Activated T-cell treated with anti-CD3 and anti-CD28 coated beads, Interleukin-2, amount 50 U/mL, for 72 hours (primary cell): ENCODE data around the gene HOMER2. TPM values are rescaled to one million over a fixed set of nuclear protein-coding genes. Genes with fewer than 3 reads are reported as not detected.
"Not testable (repeated sequence)": the region's sequence is repeated elsewhere in the genome, so short reads cannot be mapped to it uniquely, and the experiment has no call there.

ENCODE experiments used
- ATAC-seq, 2 donors: fragments of 150-1000 bp; cut with Tn5 transposase; replicated peaks in 1 of 2; 2 replicates each; pipeline ENCODE4 v1.10.0; 2021; ENCODE audit warnings: moderate library complexity in 2 of 2, mild to moderate bottlenecking in 1 of 2
- DNase-seq, 2 donors: peaks; one replicate each; pipeline ENCODE4 v3.0.0; 2021 to 2022; ENCODE audit warnings: mixed read lengths in 1 of 2
- H3K27ac Mint-ChIP-seq: one replicate; pipeline ENCODE4 v1.8.0; 2022; ENCODE audit warnings: mild to moderate bottlenecking, moderate library complexity, mixed read lengths
- H3K27me3 Mint-ChIP-seq: one replicate; pipeline ENCODE4 v1.8.0; 2022; ENCODE audit warnings: low read depth, mixed read lengths
- H3K36me3 Mint-ChIP-seq, 2 donors: one replicate each; pipeline ENCODE4 v1.8.0; 2022; ENCODE audit warnings: mixed read lengths in 2 of 2, mild to moderate bottlenecking in 1 of 2; ENCODE audit not compliant: insufficient read depth in 2 of 2
- H3K4me1 Mint-ChIP-seq: one replicate; pipeline ENCODE4 v1.8.0; 2022; ENCODE audit warnings: low read depth, mixed read lengths
- H3K4me3 Mint-ChIP-seq, 2 donors: one replicate each; pipeline ENCODE4 v1.8.0; 2022; ENCODE audit warnings: mild to moderate bottlenecking in 2 of 2, mixed read lengths in 2 of 2, moderate library complexity in 2 of 2
- H3K9me3 Mint-ChIP-seq, 2 donors: one replicate each; pipeline ENCODE4 v1.8.0; 2022; ENCODE audit warnings: mixed read lengths in 2 of 2
- total RNA-seq, 2 donors: library from RNA; stranded (reverse); gene quantifications; one replicate each; pipeline ENCODE4 v1.2.3, GENCODE V29; 2022

The HOMER2 gene
- total RNA-seq, result 10 to 100 TPM in 1 of 2 donors, 1 to 10 TPM in 1; 9.6 to 10.9 TPM

GRCh38 chr15:82952158-82953081 is at the start of gene HOMER2:
HOMER2 (minus strand) TSS chr15:82952720; CDS start chr15:82952535, 185 bp downstream.
- Mint-ChIP-seq H3K27ac (no peak within 1 kb of the TSS), H3K9me3 (no peaks in the 10 kb centered on the region), H3K4me3 (peak within 1 kb of the TSS; percentile 66 to 68), H3K36me3 (no peaks in the 10 kb centered on the region), H3K27me3 (peaks cover 10% of the 10 kb centered on the region), H3K4me1 (no peaks in the 10 kb centered on the region)
- peak; percentile 67 to 71 for ATAC-seq
- peak; percentile 20 to 36 for DNase-seq

- H3K9me3 Mint-ChIP-seq, H3K27me3 Mint-ChIP-seq, H3K4me3 Mint-ChIP-seq, H3K36me3 Mint-ChIP-seq, DNase-seq, H3K27ac Mint-ChIP-seq, H3K4me1 Mint-ChIP-seq: not testable (repeated sequence)
- peak in 1 of 2 donors; percentile 17 for ATAC-seq
Observed at GRCh38 chr15:83000672-83001031, 48.1 kb upstream of the HOMER2 start.

DNA sequence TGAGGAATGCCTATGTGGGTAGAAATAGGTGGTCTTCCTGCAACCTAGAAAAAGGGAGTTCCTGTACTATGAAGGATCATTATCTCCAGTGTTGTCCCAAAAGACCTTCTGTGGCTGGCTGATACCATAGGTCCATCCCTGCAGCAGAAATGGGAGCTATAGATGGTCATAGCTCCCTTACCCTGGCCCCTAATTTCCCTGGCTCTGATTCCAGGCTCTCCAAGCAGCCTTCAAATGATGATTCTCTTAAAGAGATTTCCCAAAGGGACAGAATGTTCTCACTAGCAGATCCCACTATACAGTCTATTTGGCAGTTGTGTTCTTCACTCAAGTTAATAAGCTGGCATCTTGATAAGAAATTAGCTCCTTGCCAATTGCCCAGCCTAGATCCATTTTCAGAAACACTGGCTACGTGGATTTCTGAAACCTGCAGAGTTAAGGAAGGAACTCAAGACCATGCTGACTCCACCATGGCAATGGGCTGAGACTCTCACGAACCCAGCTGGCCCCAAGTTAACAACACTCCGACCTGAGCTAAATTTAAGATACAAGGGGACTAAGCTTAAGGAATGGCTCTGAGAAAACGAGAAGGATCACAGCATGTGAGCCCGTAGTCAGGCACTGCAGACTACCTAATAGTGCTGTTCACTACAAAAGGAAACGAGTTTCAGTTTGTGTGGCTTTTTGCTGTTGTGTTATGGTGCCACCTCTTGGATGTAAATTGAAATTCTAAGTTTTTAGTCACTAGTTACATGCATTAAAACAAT is 47.6 kb upstream of the HOMER2 start:
- Mint-ChIP-seq H3K9me3 (no peaks in the 10 kb centered on the region), H3K27me3 (no peaks in the 10 kb centered on the region), H3K36me3 (no peaks in the 10 kb centered on the region), H3K4me1 (peaks cover 9% of the 10 kb centered on the region), H3K27ac (peak overlapping the region; percentile 30), H3K4me3 (peak overlapping the region; percentile 51 to 62)
- ATAC-seq, result peak; percentile 82 to 87
- DNase-seq, result peak; percentile 25 to 38

DNA sequence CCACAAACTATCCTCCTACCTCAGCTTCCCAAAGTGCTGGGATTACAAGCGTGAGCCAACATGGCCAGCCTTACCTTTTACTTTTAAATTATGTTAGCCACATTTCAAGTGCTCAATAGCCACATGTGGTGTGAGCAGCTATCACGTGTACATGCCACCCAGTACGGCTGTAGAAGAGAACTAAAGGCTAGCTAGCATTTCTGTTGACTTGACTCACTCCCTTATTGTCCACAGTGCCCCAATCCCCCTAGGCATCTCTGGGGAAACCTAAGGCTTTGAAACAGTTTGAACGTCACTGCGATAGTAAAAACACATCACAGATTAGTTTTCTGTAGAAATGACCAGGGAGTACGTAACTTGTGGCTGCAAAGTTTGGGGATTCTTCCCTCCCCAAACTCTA is 46.9 kb upstream of the HOMER2 start:
- Mint-ChIP-seq H3K27ac (no peak overlapping the region), H3K36me3 (no peaks in the 10 kb centered on the region), H3K4me3 (no peak overlapping the region), H3K9me3 (no peaks in the 10 kb centered on the region), H3K27me3 (no peaks in the 10 kb centered on the region), H3K4me1 (peaks cover 9% of the 10 kb centered on the region)
- no peak for ATAC-seq
- DNase-seq, result no peak

- peaks cover 16% of the 10 kb centered on the region for H3K4me1 Mint-ChIP-seq
- no peaks in the 10 kb centered on the region for H3K9me3 Mint-ChIP-seq
- no peak overlapping the region for H3K4me3 Mint-ChIP-seq
- DNase-seq (no peak), ATAC-seq (no peak)
- H3K36me3 Mint-ChIP-seq, result peaks cover 0 to 3% of the 10 kb centered on the region in 2 donors
- H3K27me3 Mint-ChIP-seq, result no peaks in the 10 kb centered on the region
- no peak overlapping the region for H3K27ac Mint-ChIP-seq
Observed at GRCh38 chr15:82995938-82996337, 43.4 kb upstream of the HOMER2 start.

DNA sequence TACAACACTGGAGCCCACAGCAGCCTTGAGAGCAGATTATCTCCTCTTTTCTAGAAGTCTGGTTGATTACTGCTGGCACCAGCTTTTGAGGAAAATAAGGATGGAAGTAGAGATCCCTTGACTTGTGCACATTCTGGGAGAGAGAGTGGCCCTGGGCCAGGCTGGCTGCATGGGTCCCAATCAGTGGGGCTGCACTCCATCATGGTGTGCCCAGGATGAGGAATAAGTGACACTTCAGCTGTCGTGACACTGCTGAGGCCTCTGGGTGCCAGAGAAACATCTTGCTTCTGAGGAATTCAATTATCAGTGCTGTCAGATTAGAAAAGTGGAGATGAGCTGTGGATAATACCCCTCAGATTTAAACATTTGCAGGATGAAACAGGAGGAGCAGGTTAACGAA is 42.6 kb upstream of the HOMER2 start:
- ATAC-seq (no peak), DNase-seq (no peak)
- Mint-ChIP-seq H3K27me3 (no peaks in the 10 kb centered on the region), H3K36me3 (peaks cover 0 to 6% of the 10 kb centered on the region in 2 donors), H3K4me3 (no peak overlapping the region), H3K9me3 (no peaks in the 10 kb centered on the region), H3K27ac (no peak overlapping the region), H3K4me1 (peaks cover 11% of the 10 kb centered on the region)

DNA sequence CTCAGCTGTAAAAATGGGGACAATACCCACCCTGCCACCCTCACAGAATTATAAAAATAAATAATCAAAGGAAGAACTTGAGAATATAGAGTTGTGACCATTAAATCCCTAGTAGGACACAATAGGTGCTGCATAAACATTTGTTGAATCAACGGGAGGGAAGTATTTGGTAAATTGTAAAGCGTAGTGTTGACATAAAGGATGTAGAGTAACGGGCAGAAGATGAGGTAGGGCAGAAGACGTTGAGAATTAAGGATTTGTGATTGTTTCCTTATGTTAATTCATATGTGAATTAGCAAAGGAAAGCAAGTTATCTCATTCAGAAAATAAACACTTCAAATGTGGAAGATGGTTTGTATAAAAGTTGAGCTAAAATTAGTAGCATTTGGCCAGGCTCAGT is 40.6 kb upstream of the HOMER2 start:
- no peaks in the 10 kb centered on the region for H3K9me3 Mint-ChIP-seq
- DNase-seq (no peak), ATAC-seq (no peak)
- peaks cover 12% of the 10 kb centered on the region for H3K4me1 Mint-ChIP-seq
- H3K4me3 Mint-ChIP-seq, result no peak overlapping the region
- no peak overlapping the region for H3K27ac Mint-ChIP-seq
- H3K27me3 Mint-ChIP-seq, result no peaks in the 10 kb centered on the region
- H3K36me3 Mint-ChIP-seq, result peaks cover 0 to 13% of the 10 kb centered on the region in 2 donors

- ATAC-seq (no peak), DNase-seq (no peak)
- Mint-ChIP-seq H3K27ac (no peak overlapping the region), H3K4me3 (no peak overlapping the region), H3K36me3 (peaks cover 0 to 14% of the 10 kb centered on the region in 2 donors), H3K9me3 (no peaks in the 10 kb centered on the region), H3K27me3 (no peaks in the 10 kb centered on the region), H3K4me1 (peaks cover 14% of the 10 kb centered on the region)
Observed at GRCh38 chr15:82992436-82992998, 40.0 kb upstream of the HOMER2 start.

DNA sequence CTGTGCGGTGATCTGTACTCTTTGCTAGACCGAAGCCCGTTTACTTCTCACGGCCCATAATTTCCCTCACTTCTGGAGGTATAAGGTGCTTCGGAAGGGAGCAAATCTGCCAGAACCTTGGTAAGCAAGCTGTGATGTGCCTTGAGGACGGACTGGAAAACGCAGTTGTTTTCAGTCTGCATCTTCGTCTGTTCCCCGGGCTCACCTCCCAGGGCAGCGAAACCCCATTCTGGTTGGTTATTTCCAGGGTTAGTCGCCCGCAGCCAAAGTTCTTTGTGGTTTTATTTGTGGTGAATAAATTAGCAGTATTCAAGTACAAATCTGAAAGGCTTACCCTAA is 33.9 kb upstream of the HOMER2 start:
- peak; percentile 25 to 43 for ATAC-seq
- Mint-ChIP-seq H3K9me3 (no peaks in the 10 kb centered on the region), H3K27me3 (no peaks in the 10 kb centered on the region), H3K36me3 (peaks cover 2 to 17% of the 10 kb centered on the region in 2 donors), H3K4me3 (peak overlapping the region; percentile 89 to 98), H3K4me1 (peaks cover 34% of the 10 kb centered on the region), H3K27ac (peak overlapping the region; percentile 73)
- DNase-seq, result no peak

DNA sequence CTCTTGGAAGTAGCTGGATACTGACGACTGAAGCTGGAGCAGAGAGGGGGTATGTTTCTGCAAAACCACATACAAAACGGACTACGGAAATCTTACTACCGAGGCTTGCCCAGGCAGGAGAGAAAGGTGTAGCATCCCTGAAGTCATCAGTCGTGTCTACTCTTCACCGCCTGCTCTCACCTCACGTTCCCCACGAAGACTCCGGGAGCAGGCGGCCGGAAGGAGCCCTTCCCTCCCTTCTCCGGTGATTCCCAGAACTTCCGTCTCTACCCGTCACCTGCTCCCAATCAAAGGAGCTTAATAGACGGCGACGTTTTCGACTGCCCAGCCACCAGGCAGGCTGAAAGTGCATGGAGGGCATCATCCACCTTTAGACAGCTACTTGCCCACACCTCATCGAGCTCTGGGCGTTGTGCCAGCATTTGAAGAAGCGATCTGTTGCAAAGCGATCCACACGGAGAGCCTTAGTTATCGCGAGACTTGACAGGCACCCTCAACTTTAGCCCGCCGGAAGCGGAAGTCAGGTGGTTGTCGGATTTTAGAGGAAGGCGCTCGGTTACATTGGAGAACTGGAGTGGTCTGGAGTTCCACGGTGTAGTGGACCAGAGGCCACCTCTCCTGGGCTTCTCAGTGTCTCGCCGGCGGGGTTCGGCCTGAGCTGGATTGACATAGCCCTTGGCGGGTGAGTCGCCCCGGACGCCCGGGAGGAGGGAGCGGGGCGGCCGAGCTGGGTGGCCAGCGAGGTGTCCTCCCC is 33.3 kb upstream of the HOMER2 start, which contains the start of gene RAMAC:
RAMAC (plus strand) TSS at position 523 of the 754 bp plus-strand sequence. CDS start 2,809 bp downstream, outside the sequence.
- Mint-ChIP-seq H3K4me3 (peak within 1 kb of the TSS; percentile 89 to 98), H3K27me3 (no peaks in the 10 kb centered on the region), H3K27ac (peak within 1 kb of the TSS; percentile 73), H3K4me1 (peaks cover 34% of the 10 kb centered on the region), H3K36me3 (peaks cover 2 to 16% of the 10 kb centered on the region in 2 donors), H3K9me3 (no peaks in the 10 kb centered on the region)
- ATAC-seq (peak; percentile 95 to 96), DNase-seq (peak; percentile 91 to 94)

GRCh38 chr15:82980981-82981380 is 28.5 kb upstream of the HOMER2 start:
- Mint-ChIP-seq H3K4me3 (no peak overlapping the region), H3K36me3 (peaks cover 2 to 4% of the 10 kb centered on the region in 2 donors)
- ATAC-seq, result no peak

GRCh38 chr15:82979726-82980125 is 27.2 kb upstream of the HOMER2 start:
- ATAC-seq, result no peak
- DNase-seq, result no peak
- Mint-ChIP-seq H3K27me3 (no peaks in the 10 kb centered on the region), H3K4me3 (no peak overlapping the region), H3K9me3 (no peaks in the 10 kb centered on the region), H3K4me1 (peaks cover 19% of the 10 kb centered on the region), H3K27ac (no peak overlapping the region), H3K36me3 (peaks cover 0 to 2% of the 10 kb centered on the region in 2 donors)

More at GRCh38 chr15:82980981-82981380, 28.5 kb upstream of the HOMER2 start:
- DNase-seq, result no peak
- no peaks in the 10 kb centered on the region for H3K9me3 Mint-ChIP-seq
- no peak overlapping the region for H3K27ac Mint-ChIP-seq
- no peaks in the 10 kb centered on the region for H3K27me3 Mint-ChIP-seq
- H3K4me1 Mint-ChIP-seq, result peaks cover 31% of the 10 kb centered on the region
